Natural killer cell (primary cell): ENCODE measurements around the gene TIMP3. TPM values are rescaled to one million over a fixed set of nuclear protein-coding genes. Genes with fewer than 3 reads are reported as not detected.

Source experiments
- ATAC-seq, 3 donors: fragments of 150-1000 bp in 2 of 3; fragments of 200-7000 bp in 1 of 3; cut with Tn5 transposase; 1 replicate in 1 of 3; 2 replicates in 2 of 3; pipeline ENCODE4 v1.10.0; 2021; ENCODE audit warnings: mild to moderate bottlenecking in 2 of 3, moderate library complexity in 2 of 3
- DNase-seq, 2 donors: peaks; one replicate each; pipeline versions ENCODE4 v3.0.0 to v3.0.0-alpha.2; 2013 to 2021; ENCODE audit warnings: mixed read lengths in 1 of 2
- H3K27ac ChIP-seq: one replicate; pipeline ENCODE4 v1.5.1; 2013; ENCODE audit warnings: mild to moderate bottlenecking, low read length
- H3K27me3 ChIP-seq: one replicate; pipeline ENCODE4 v1.6.1; 2013; ENCODE audit warnings: low read length; ENCODE audit not compliant: control insufficient read depth, insufficient read depth
- H3K36me3 ChIP-seq: one replicate; pipeline ENCODE4 v1.6.1; 2013; ENCODE audit warnings: low read length; ENCODE audit not compliant: control insufficient read depth, insufficient read depth
- H3K4me1 ChIP-seq: one replicate; pipeline ENCODE4 v1.6.1; 2013; ENCODE audit warnings: low read length; ENCODE audit not compliant: control insufficient read depth, insufficient read depth
- H3K4me3 ChIP-seq: one replicate; pipeline ENCODE4 v1.5.1; 2013; ENCODE audit warnings: low read length
- H3K9me3 ChIP-seq: one replicate; pipeline ENCODE4 v1.6.1; 2013; ENCODE audit warnings: low read length; ENCODE audit not compliant: control insufficient read depth, insufficient read depth
- H3K27ac Mint-ChIP-seq, 2 donors: one replicate each; pipeline ENCODE4 v1.8.0; 2022; ENCODE audit warnings: mild to moderate bottlenecking in 2 of 2, mixed read lengths in 2 of 2, moderate library complexity in 1 of 2
- H3K27me3 Mint-ChIP-seq, 2 donors: one replicate each; pipeline ENCODE4 v1.8.0; 2022; ENCODE audit warnings: low read depth in 2 of 2, mixed read lengths in 2 of 2
- H3K36me3 Mint-ChIP-seq: one replicate; pipeline ENCODE4 v1.8.0; 2022; ENCODE audit warnings: mixed read lengths
- H3K4me1 Mint-ChIP-seq, 2 donors: one replicate each; pipeline ENCODE4 v1.8.0; 2022; ENCODE audit warnings: mixed read lengths in 2 of 2
- H3K4me3 Mint-ChIP-seq: one replicate; pipeline ENCODE4 v1.8.0; 2022; ENCODE audit warnings: mild to moderate bottlenecking, moderate library complexity, mixed read lengths
- H3K9me3 Mint-ChIP-seq, 2 donors: one replicate each; pipeline ENCODE4 v1.8.0; 2022; ENCODE audit warnings: mixed read lengths in 2 of 2
- CTCF ChIP-seq: fragments of 200-600 bp; IDR thresholded peaks from one replicate; pipeline ENCODE4 v1.8.0; 2022; ENCODE audit warnings: antibody characterized with exemption
- WGBS: methylation state at CpG from one replicate; pipeline ENCODE4 v1.1.7; 2013; ENCODE audit warnings: missing lambda C conversion rate; ENCODE audit not compliant: insufficient coverage; 5-methylcytosine and 5-hydroxymethylcytosine counted together
- intact Hi-C: fragments of 100-400 bp; cut with micrococcal nuclease; formaldehyde crosslinking; loops from one replicate; pipeline ENCODE4 v1.14.2; 2022
- total RNA-seq, 4 donors: library from RNA; stranded (reverse); fragments of 120-200 nt in 1 of 4; gene quantifications; one replicate each; pipeline versions ENCODE4 v1.2.3 to v1.2.4, GENCODE V29; 2013 to 2022

Gene TIMP3
- total RNA-seq, 3 donors from 2014 or later (not counting 1 experiment from before 2014, with no cell fraction given), result 0.12 TPM; not detected in 2

GRCh38 chr22:32901925-32902324, 100.4 kb downstream of the TIMP3 start:
- intact Hi-C loops, result no loop called here
- Mint-ChIP-seq H3K4me3 (no peak overlapping the region), H3K9me3 (no peaks in the 10 kb centered on the region), H3K4me1 (no peaks in the 10 kb centered on the region), H3K27me3 (no peaks in the 10 kb centered on the region), H3K27ac (no peak overlapping the region), H3K36me3 (no peaks in the 10 kb centered on the region)
- Histone ChIP-seq H3K4me1 (no peaks in the 10 kb centered on the region), H3K27me3 (no peaks in the 10 kb centered on the region), H3K4me3 (no peak overlapping the region), H3K9me3 (no peaks in the 10 kb centered on the region), H3K27ac (no peak overlapping the region), H3K36me3 (no peaks in the 10 kb centered on the region)
- WGBS, result no CpG with 5 or more reads among the region's 1 CpG
- ATAC-seq, result no peak
- no peak for DNase-seq
- TF ChIP-seq CTCF, result no peak

- 97% methylated on average over 5 of the region's 5 CpGs for WGBS
- no peaks in the 10 kb centered on the region for H3K9me3 Mint-ChIP-seq
Measured at GRCh38 chr22:32903507-32903906, 102.0 kb downstream of the TIMP3 start.

GRCh38 chr22:32904044-32904443, 102.5 kb downstream of the TIMP3 start:
- Histone ChIP-seq H3K9me3 (no peaks in the 10 kb centered on the region), H3K4me3 (no peak overlapping the region), H3K4me1 (no peaks in the 10 kb centered on the region), H3K36me3 (no peaks in the 10 kb centered on the region), H3K27ac (no peak overlapping the region), H3K27me3 (no peaks in the 10 kb centered on the region)
- Mint-ChIP-seq H3K4me3 (no peak overlapping the region), H3K27ac (no peak overlapping the region), H3K9me3 (no peaks in the 10 kb centered on the region), H3K36me3 (no peaks in the 10 kb centered on the region), H3K4me1 (no peaks in the 10 kb centered on the region), H3K27me3 (no peaks in the 10 kb centered on the region)
- peak in 1 of 2 donors; percentile 32 for DNase-seq
- 88% methylated on average over 3 of the region's 3 CpGs for whole genome bisulfite sequencing
- intact Hi-C loops, result no loop called here
- no peak for TF ChIP-seq CTCF
- no peak for ATAC-seq

More at GRCh38 chr22:32903507-32903906, 102.0 kb downstream of the TIMP3 start:
- intact Hi-C loops, result no loop called here
- DNase-seq (no peak), ATAC-seq (no peak)
- Histone ChIP-seq H3K4me3 (no peak overlapping the region), H3K27me3 (no peaks in the 10 kb centered on the region), H3K9me3 (no peaks in the 10 kb centered on the region), H3K36me3 (no peaks in the 10 kb centered on the region), H3K4me1 (no peaks in the 10 kb centered on the region), H3K27ac (no peak overlapping the region)
- Mint-ChIP-seq H3K27me3 (no peaks in the 10 kb centered on the region), H3K4me1 (no peaks in the 10 kb centered on the region), H3K36me3 (no peaks in the 10 kb centered on the region), H3K27ac (no peak overlapping the region), H3K4me3 (no peak overlapping the region)
- no peak for TF ChIP-seq CTCF

GRCh38 chr22:32905400-32905799, 103.9 kb downstream of the TIMP3 start:
- H3K27me3 Mint-ChIP-seq, result no peaks in the 10 kb centered on the region
- no peaks in the 10 kb centered on the region for H3K9me3 ChIP-seq
- no peak for DNase-seq
- H3K36me3 Mint-ChIP-seq, result no peaks in the 10 kb centered on the region
- H3K36me3 ChIP-seq, result no peaks in the 10 kb centered on the region
- no peaks in the 10 kb centered on the region for H3K9me3 Mint-ChIP-seq
- no peak overlapping the region for H3K4me3 Mint-ChIP-seq
- H3K27ac ChIP-seq, result no peak overlapping the region
- no peak overlapping the region for H3K4me3 ChIP-seq
- no peaks in the 10 kb centered on the region for H3K4me1 ChIP-seq
- no peak for TF ChIP-seq CTCF
- no peak for ATAC-seq
- H3K27me3 ChIP-seq, result no peaks in the 10 kb centered on the region
- WGBS, result 94% methylated on average over 3 of the region's 3 CpGs
- H3K4me1 Mint-ChIP-seq, result no peaks in the 10 kb centered on the region
- H3K27ac Mint-ChIP-seq, result no peak overlapping the region
- intact Hi-C loops, result no loop called here
